NCI-H2227 treated with DMSO at 0.1 percent for 48 hours (cell line): ENCODE data around the gene PMF1.
"Not testable (repeated sequence)": the region's sequence is repeated elsewhere in the genome, so short reads cannot be mapped to it uniquely, and the experiment has no call there.

Experiments used
- DNase-seq: peaks from one replicate; lab custom pipeline; 2025; lab: John Stamatoyannopoulos, UW

Gene PMF1

DNA sequence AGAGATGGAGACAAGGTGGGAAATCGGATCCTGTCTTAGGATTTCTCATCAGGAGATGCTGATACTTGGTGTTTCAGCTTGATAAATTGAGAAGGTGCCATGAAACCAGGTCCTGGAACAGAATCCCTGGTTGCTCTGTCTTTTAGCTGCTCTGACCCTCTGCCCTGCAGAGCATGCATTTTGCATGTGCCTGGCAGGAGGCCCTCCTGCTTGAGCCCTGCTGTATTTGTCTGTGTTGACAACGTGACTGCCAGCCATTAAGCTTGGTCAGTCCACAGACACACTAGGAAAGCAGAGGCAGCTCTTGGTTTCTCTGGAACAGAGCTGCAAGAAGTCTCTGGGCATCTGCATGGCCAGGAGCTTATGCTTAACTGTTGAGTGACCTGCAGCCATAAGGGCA lies 16.4 kb upstream of the PMF1 start:
- DNase-seq, result no peak

DNA sequence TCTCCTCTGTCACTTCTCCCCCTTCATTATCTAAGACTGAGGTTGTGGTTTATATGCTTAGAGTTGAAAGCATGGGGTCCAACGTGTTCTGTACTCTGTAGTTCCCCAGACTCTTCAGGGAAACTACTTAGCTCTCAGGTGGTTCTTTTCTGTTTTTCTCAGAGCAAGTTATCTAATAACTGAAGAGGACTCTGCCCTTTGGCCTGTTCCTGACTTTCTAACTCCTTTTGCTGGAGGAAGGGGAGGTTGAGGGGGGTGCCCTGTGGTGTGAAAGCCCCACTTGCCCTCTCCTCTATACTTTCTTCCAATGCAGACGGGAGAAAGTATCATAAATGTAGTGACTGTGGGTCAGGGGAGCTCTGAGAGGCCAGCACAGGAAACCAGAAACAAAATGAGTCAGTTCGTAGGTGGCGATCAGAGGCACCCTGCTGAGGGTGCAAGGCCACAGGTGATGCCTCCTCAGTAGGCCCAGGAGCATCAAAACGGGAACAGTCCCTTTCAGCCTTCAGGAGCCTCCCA lies 13.9 kb upstream of the PMF1 start:
- DNase-seq, result no peak

DNA sequence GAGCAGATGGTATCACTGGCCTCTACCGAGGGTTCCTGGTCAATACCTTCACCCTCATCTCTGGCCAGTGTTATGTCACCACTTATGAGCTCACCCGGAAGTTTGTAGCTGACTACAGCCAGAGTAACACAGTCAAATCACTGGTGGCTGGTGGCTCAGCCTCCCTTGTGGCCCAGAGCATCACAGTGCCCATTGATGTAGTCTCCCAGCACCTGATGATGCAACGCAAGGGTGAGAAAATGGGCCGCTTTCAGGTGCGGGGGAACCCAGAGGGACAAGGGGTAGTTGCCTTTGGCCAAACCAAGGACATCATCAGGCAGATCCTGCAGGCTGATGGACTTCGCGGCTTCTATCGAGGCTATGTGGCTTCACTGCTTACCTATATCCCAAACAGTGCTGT lies 12.8 kb upstream of the PMF1 start:
- no peak for DNase-seq

DNA sequence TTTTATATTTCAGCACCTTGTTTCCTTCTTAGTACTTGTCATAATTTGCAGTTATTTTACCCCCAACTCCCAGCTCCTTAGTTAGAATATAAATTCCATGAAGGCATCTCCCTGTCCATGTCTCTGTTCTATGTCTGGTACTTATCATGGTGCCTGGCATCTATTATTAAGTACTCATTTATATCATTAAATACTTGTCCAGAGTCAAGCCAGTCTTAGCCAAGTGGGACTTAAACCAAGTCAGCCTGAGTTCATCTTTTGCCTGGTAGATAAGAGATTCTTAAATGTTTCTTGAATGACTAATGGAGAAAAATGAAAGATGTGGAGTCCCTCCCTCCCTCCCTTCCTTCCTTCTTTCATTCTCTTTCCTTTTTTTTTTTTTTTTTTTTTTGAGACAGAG lies 9.5 kb upstream of the PMF1 start:
- no peak for DNase-seq

DNA sequence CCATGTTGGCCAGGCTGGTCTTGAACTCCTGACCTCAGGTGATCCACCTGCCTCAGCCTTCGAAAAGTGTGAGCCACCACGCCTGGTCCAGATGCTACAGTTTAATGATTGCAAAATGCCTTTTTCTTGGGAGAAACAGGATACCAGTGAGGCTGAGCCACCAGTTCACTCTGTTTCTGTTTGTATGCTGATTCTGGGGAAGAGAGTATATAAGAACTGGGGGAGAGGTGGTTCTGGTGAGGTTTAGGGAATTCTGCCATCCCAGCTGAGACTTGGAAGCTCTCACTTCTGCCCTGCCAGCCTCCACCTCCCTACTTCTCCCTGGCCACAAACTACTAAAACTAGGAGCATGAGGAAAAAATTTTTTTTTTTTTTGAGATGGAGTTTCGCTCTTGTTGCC lies 8.1 kb upstream of the PMF1 start:
- DNase-seq, result no peak

DNA sequence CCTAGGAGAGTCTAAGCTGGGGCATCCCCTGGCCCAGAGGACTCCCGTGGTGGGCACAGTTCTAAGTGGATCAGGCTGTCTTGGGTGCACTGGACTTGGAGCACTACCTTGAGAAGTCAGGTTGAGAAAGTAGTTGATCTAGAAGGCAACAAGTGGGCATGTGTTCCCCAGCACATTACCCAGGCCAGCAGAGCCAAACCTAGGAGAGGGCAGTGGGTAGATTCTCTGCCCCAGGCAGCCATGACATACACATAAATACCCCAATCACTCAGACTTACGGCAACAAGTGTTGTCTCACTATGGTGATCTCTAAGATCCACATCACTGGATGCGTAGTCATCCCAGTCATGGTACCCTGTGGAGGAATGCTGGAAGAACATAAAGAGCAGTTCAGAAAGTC lies 1.6 kb upstream of the PMF1 start:
- DNase-seq, result no peak

DNA sequence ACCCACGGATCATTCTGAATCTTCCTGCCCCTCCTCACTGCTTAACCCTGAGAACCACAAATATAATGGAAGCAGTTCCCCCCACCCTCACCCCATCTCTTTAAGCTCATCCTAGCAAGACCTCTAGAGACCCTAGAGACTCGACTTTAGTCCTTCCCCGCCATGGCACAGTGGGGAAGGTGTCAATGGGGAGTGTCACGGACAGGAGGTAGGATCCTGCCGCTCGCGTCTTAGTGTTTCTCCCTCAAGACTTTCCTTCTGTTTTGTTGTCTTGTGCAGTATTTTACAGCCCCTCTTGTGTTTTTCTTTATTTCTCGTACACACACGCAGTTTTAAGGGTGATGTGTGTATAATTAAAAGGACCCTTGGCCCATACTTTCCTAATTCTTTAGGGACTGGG lies 677 bp upstream of the PMF1 start:
- no peak for DNase-seq

DNA sequence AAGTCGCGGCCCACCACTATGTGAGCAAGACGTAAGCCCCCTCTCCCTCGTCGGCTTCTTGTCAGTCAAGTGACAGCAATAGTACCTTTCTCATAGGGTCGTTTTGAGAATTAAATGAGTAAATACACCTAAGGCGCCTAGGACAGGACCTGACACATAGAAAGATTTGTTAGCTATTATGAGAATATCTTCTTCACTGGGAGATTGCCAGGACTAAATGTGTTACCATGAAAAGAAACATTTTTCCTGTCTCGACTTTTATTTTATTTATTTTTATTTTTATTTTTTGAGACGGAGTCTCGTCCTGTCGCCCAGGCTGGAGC lies 798 bp downstream of the PMF1 start:
- no peak for DNase-seq

DNA sequence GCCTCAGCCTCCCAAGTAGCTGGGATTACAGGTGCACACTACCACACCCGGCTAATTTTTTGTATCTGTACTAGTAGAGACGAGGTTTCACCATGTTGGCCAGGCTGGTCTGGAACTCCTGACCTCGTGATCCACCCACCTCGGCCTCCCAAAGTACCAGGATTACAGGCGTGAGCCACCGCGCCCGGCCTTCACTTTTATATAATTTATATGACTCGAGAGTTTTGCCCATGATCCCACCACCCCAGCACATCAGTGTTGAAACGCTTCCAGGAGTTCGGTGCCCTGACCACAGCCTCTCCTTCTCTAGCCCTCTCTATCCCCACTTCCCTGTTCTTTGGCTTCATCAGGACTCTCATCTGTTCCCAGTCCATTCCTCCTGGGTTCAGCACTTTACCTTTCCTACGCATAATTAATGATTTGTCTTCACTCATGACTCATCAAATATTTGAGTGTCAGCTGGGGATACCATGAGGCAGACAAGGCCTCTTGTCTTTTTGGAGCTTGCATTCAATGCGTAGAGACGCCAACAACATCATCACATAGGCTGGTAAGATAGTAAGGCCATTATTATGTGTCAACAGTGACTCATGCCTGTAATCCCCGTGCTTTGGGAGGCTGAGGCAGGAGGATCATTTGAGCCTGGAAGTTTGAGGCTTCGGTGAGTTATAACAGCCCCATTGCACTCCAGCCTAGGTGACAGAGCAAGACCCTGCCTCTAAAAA lies 1.4 kb downstream of the PMF1 start:
- no peak for DNase-seq

DNA sequence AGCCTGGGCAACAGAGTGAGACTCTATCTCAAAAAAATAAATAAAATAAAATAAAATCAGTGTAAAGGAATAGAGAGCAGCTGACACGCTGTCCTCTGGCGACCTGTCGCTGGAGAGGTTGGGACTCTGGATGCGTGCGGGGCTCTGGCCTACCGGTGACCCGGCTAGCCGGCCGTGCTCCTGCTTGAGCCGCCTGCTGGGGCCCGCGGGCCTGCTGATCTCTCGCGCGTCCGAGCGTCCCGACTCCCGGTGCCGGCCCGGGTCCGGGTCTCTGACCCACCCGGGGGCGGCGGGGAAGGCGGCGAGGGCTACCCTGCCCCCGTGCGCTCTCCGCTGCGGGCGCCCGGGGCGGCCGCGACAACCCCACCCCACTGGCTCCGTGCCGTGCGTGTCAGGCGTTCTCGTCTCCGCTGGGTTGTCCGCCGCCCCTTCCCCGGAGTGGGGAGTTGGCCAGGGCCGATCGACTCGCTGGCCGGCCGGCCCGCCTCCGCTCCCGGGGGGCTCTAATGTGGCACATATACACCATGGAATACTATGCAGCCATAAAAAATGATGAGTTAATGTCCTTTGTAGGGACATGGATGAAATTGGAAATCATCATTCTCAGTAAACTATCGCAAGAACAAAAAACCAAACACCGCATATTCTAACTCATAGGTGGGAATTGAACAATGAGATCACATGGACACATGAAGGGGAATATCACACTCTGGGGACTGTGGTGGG lies 3.7 kb downstream of the PMF1 start:
- DNase-seq, result not testable (repeated sequence)

DNA sequence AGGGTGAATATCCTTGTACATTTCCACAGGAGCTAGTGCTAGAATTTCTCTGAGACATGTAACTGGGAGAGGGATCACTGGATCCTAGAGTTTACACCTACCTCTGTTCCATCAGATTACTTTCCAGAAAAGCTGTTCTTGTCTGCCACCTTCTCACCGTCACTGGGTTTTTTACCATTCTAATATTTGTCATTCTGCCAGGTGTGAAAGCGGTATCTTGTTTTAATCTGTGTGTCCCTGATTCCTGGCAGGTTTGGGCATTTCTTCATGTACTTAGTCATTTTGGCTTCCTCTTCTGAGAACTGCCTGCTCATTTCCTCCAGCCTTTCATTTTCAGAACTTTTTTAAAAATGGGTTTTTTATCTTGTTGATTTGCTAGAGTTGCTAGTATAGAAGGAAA lies 5.1 kb downstream of the PMF1 start:
- no peak for DNase-seq

DNA sequence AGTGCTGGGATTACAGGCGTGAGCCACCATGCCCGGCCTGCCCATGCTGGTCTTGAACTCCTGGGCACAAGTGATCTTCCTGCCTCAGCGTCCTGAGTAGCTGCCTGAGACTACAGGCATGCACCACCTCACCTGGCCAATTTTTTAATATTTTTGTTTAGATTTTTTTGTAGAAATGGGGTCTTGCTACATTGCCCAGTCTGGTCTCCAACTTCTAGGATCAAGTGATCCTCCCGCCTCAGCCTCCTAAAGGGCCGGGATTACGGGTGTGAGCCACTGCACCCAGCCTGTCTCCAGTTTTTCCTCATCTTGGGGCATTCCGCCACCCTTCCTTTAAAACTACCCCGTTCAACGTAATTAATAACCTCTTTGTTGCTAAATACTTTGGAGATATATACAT lies 7.4 kb downstream of the PMF1 start:
- DNase-seq, result no peak

DNA sequence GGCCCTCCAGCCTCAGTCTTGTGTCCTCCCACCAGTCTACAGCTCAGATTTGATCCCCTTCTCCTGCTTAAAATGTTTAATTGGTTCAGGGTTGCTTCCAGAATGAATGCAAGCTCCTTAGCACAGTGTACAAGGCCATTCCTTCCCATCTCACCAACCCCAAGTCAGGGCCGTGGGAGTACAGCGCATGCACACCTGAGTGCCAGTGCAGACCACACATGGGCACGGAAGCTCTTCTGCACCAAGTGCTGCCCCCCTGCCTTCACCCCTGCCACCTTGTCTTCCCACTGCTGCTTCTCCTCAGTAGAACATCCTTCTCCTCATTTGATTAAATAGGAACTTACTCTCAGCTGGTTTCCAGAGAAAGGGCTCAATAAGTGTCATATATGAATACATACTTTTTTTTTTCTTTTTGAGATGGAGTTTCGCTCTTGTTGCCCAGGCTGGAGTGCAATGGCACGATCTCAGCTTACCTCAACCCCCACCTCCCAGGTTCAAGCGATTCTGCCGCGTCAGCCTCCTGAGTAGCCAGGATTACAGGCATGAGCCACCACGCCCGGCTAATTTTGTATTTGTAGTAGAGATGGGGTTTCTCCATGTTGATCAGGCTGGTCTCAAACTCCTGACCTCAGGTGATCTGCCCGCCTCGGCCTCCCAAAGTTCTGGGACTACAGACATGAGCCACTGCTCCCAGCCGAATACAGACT lies 9.3 kb downstream of the PMF1 start:
- no peak for DNase-seq

DNA sequence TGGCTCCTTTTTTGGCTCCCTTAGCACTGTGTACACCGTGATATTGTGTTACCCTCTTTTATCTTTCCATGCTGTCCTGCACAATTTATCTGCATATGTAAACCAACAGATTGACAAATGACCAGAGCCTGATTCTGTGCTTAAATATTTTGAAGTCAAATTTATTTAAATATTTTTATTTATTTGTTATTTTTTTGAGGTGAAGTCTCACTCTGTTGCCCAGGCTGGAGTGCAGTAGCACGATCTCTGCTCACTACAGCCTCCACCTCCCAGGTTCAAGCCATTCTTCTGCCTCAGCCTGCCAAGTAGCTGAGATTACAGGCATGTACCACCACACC lies 12.8 kb downstream of the PMF1 start:
- DNase-seq, result no peak

DNA sequence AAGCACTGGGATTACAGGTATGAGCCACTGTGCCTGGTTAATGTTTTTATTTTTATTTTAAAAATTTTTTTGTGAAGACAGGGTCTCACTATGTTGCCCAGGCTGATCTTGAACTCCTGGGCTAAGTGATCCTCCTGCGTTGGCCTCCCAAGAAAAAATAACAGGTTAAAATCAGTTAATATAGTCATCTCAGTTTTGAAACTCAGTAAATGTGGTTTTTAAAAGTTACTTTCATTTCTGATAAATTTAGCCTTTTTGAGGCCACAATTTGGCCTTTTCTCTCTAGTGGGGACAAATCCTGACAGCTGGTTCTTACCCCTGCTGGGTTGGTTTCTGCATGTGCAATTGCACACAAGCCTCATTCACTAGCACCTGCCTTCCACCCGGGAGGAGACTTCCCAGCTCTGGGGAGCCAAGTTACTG lies 13.3 kb downstream of the PMF1 start:
- DNase-seq, result no peak

DNA sequence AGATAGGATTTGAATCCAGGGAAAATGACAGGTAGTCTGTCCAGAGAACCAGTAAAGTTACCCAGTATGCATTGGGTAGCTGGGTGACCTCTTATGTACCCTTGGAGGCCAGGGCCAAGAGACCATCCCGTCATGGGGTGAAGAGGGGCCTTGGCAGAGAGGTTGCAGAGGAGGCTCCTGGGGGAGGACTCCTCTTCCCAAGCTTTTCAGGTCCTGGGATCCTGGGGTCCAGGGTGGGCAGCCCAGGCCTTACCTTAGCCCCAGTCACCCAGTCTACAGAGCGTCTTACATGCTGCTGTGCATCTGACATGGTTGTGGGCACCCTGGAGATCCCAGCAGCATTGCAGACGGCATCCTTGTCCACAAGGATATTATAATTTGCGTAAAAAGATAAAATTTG lies 14.0 kb downstream of the PMF1 start:
- DNase-seq, result no peak

DNA sequence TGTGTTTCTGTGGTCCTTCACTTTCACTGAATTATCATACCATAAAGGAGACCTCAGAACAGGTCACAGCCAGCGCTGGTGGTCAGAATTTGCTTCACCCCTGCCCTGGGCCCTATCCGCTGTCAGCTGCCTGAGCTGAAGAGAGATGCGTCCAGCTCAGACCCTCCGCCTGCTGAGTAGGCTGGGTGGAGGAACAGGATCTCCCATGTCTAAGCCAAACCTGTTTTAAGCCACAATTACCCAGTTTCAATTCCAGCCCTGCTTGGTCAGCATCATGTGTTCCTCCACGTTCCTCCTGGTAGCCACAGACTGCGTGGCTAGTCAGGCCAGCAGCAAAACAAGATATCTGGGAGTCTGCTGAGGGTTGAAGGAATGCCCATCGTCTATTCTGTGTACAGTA lies 15.7 kb downstream of the PMF1 start:
- DNase-seq, result no peak

DNA sequence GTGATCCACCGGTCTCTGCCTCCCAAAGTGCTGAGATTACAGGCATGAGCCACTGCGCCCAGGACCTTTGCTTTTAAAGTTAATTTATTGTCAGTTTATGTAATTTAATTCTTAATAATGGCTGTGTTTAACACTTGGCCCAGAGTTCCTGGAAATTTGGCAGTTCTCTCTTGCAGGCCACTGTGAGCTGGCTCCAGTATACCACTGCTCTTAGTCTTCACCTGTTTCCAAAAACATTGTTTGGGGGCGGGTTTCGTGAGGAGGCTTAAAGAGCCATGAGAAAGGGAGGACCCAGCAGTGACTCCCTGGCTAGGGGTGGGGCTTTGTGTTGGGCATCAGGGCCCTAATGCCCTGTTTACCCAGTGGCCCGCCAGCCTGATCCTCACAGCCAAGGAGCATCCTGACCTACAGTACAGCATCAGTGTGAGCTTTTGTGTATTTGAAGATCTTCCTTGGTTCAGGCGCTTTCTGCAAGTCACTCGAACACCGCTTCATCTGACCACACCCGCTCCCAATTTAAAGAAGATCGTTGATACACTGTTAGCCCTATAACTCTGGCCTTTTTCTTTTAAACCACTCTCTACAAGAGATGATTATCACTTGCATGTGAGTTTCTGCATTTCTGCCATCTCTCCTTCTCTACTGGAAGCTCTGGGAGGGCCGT lies 17.1 kb downstream of the PMF1 start:
- no peak for DNase-seq

DNA sequence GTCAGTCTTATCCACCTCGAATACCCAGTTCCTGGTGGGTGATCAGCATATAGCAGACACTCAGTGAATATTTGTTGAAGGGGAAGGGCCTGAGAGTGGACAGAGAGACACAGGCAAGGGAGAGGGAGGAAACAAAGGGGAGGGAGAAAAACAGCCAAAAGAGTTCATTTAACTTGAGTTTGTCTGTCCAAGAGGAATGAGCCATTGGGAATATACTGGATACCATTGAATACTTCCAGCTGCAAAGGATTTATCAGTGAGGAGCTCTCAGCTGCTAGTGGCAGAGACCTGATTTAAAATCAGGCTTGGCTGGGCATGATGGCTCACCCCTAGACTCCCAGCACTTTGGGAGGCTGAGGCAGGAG lies 17.6 kb downstream of the PMF1 start:
- no peak for DNase-seq

DNA sequence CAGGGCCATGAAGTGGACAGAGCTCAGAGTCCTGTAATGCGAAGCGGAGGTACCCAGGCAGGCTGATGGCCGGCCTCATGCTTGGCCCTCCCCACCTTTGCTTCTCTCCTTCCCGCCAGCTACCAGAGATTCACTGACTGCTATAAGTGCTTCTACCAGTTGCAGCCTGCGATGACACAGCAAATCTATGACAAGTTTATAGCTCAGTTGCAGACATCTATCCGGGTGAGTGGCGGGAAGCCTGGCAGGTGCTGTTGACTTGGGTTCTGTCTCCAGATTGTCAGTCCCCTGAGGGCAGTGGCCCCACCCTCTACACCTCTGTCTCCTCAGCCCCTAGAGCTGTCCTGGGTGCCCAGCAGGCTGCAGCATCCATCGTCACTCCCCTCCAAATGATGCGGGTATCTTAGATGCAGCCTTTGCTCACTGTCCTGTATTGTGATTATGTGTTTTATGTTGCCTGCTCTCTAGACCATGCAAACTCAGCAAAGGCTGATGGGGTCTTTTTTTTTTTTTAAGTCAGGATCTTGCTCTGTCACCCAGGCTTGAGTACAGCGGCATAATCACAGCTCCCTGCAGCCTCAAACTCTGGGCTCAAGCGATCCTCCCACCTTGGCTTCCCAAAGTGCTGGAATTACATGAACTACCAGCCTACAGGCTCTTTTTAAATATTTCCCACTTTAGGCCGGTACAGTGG lies 19.5 kb downstream of the PMF1 start:
- DNase-seq, result peak; percentile 25

DNA sequence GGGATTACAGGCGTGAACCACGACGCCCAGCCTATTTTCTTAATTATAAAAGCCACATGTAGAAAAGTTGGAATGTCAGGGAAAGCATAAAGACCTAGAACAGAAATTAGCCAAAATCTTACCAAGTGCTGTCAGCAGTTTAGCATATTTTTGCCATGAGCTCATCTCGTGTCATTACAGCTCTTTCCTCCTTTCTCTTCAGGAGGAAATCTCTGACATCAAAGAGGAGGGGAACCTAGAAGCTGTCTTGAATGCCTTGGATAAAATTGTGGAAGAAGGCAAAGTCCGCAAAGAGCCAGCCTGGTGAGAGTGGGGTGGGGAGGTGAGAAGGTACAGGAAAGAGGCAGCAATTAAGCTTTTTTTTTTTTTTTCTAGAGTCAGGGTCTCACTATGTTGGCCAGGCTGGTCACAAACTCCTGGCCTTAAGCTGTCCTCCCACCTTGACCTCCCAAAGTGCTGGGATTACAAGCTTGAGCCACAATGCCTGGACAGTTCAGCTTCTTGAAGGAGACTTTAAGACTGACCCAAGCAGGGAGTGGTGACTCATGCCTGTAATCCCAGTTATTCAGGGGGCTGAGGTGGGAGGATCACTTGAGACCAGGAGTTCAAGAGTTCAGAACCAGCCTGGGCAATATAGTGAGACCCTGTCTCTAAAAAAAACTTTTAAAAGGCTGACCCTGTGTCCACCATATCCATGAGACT lies 20.8 kb downstream of the PMF1 start:
- DNase-seq, result no peak

DNA sequence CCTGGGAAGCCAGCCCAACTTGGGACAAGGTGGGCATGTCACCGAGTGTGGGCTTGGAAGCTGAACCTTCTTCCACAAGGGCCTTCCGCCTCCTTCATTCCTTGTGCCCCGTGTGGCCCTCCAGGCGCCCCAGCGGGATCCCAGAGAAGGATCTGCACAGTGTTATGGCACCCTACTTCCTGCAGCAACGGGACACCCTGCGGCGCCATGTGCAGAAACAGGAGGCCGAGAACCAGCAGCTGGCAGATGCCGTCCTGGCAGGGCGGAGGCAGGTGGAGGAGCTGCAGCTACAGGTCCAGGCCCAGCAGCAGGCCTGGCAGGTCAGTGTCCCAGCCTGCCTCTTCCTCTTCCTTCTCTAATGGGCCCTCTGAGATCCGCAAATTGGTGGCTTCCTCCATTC lies 23.4 kb downstream of the PMF1 start:
- no peak for DNase-seq
